HT1080 (cell line): ENCODE measurements around the gene CSF1. TPM values are rescaled to one million over a fixed set of nuclear protein-coding genes. Genes with fewer than 3 reads are reported as not detected.
"Not testable (repeated sequence)": the region's sequence is repeated elsewhere in the genome, so short reads cannot be mapped to it uniquely, and the experiment has no call there.

Source experiments
- DNase-seq: peaks from one replicate; pipeline ENCODE4 v3.0.0-alpha.2; 2015; ENCODE audit warnings: low read depth
- total RNA-seq: library from RNA; depleted of rRNA; stranded (reverse); fragments of >200 nt; shearing (Covaris generic); gene quantifications from 2 replicates; pipeline ENCODE4 v1.2.3, GENCODE V29; 2014

CSF1 gene
- total RNA-seq, 1 experiment from 2014 or later, result 22.0 TPM

DNA sequence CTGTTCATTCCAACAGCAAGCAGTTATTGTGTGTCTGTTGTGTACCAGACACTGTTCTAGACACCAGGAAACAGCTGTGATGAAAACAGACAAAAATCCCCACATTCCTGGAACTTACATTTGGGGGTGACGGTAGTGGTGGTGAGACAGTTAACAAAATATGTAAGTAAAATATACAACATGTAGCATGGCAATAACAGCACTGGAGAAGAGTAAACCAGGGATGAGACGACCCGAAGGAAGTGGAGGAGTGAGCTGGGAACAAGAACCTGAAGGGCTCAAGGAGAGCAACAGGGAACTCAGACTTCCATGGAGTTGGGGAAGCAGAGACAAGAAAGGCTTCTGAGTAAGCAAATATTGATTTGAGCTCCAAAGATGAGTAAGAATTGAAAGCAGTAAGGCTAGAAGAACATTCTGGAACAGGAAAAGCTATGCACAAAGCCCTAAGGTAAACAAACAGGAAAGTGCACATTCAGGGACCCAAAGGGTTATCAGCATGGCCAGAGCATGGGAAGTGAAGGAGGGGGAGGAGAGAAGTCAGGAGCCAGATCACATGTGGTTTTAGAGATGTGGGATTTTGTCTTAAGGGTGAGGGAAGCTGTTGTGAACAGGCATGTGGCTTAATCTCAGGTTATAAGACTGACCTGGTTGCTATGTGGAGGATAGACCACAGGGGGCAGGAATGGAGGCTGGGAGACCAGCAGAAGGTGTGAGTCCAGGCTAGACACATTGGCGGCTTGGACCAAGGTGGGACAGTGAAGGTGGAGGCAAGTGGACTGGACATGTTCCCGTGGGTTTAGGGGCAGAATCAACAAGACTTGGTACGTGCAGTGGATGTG is 7.3 kb downstream of the CSF1 start:
- no peak for DNase-seq

DNA sequence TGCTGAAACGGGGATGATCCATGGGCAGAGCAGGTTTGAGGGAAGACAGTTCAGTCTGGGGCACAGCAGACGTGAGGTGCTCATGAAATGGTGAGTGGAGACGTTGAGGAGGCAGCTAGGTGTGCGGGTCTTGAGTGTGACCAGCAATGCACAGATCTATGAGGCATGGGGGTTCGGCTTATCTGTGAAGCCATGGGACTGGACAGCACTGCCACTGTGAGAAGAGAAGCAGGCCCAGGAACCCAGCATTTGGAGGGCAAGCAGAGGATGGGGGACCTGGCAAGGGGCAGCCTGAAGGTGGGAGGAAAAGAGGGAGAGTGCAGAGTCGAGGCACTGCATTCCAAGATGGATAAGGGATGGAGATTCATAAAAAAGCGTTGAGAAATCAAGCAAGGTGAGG is 8.0 kb downstream of the CSF1 start:
- DNase-seq, result no peak

DNA sequence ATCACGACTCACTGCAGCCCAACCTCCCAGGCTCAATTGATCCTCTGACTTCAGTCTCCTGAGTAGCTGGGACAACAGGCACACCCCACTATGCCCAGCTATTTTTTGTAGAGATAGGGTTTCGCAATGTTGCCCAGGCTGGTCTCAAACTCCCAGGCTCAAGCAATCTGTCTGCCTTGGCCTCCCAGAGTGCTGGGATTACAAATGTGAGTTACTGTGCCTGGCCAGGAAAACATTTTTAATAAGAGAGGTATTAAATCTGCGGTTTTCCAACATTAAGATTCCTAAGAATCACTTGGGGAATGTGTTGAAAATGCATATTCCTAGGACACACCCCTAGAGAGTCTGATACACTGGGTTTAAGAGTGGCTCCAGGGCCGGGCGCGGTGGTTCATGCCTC is 8.7 kb downstream of the CSF1 start:
- DNase-seq, result no peak

DNA sequence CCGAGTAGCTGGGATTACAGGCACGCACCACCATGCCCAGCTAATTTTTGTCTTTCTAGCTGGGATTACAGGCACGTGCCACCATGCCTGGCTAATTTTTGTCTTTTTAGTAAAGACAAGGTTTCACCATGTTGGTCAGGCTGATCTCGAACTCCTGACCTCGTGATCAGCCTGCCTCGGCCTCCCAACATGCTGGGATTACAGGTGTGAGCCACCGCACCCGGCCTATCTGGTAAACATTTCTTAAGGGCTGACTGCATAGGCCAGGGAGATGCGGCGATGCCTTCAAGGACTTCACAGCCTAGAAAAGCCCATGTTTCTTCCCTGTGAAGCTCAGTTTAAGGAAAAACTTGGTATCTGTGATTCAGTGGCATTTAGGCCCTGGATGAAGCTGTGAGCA is 9.7 kb downstream of the CSF1 start:
- not testable (repeated sequence) for DNase-seq

GRCh38 chr1:109922326-109922725 is 11.7 kb downstream of the CSF1 start:
- DNase-seq, result no peak

- DNase-seq, result peak; percentile 51
Measured at GRCh38 chr1:109923131-109923945, 12.7 kb downstream of the CSF1 start.

- DNase-seq, result no peak
Measured at GRCh38 chr1:109923946-109924275, 13.3 kb downstream of the CSF1 start.

GRCh38 chr1:109924316-109924715 is 13.7 kb downstream of the CSF1 start:
- DNase-seq, result no peak

DNA sequence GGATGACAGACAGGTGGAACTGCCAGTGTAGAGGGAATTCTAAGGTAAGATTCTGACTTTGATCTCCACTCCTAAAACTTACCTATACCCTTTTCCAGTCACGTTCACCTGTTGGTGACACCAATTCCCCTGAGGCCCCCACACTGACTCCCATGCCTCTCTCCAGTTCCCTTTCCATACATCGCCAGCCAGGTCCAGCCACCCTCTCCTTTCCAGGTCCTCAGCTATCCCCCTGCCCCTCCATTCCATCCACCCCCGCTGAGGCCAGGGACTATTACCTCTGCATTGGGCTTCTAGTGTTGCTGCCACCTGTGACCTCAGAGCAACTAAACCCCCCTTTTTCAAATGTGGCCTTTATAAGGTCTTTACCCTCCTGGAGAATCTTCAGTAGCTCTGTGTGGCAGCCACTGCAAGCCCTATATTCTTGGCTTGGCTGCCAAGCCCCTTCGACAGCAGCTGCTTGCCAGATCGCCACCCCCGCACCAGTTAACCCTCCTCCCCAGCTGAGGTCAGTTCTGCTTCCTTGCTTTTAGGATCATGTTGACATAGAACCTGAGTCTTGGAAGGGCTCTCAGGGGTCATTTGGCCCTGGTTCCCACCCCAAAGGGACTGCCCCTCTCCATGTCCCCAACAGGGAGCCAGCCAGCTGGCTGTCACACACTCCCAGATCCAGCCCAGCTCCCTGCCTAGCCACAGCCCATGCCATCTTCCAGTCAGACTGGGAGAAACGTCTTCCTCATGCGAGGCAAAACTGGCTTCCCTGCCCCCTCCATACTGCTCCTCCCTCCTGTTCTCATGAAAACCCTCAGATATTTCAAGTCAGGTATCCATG is 14.7 kb downstream of the CSF1 start:
- no peak for DNase-seq

DNA sequence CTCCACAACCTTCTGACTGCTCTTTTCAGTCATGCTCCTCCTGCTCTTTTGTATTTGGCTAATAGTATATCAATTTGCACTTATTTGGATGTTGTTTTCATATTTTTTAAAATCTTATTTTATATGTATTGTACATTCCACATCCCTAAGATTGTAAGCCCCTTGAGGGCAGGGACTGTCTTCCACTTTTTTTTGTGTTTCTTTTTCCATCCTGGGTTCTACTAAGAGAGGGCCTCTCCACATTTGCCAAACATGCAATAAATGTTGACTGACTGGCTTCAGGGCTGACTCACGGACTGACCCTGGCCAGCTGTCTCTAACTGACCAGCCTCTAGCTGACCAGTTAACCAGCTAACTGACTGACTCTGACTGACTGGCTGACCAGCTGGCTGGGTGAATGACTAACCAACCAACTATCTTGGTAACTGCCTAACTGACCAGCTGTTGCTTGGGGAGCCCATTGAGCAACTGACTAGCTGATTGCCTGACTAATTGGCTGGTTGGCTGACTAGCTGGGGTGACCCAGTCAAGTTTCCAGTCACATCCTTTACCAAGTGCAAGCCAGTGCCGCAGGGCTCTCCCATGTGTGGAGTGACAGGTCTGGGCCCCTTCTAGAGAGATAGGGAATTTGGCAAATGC is 16.1 kb downstream of the CSF1 start:
- DNase-seq, result no peak

DNA sequence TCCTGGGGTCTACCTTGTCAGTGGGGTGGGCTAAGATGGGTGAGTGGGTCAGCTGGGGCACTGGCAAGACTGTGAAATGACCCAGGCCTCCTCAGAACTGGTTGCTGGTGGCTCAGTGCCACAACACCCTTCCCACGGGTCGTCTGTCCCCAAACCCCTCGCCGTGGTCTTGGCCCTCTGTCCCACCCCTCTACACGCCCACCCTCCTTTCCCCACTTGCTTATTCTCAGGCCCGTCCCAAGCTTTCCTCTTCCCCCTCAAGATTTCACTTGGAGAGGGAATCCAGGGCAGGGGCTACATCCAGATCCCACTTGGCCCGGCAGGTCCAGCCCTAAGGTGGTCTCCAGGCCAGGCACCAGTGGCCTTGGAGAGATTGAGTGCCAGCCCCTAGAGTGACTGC is 16.7 kb downstream of the CSF1 start:
- DNase-seq, result no peak

- DNase-seq, result no peak
Measured at GRCh38 chr1:109927911-109928321, 17.3 kb downstream of the CSF1 start.

DNA sequence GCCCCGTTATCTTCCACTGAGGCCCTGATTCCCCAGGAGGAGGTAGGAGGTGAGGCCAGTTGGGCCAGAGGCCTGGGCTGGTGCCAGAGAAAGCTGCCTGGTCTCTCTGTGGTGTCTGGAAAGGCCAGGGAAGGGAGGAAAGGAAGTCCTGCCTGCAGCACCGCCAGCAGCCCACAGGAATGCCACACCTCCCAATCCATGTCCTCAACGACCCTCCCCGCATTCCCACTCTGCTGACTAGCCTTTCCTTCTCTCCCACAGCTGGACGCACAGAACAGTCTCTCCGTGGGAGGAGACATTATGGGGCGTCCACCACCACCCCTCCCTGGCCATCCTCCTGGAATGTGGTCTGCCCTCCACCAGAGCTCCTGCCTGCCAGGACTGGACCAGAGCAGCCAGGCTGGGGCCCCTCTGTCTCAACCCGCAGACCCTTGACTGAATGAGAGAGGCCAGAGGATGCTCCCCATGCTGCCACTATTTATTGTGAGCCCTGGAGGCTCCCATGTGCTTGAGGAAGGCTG is 18.0 kb downstream of the CSF1 start:
- DNase-seq, result peak; percentile 63

DNA sequence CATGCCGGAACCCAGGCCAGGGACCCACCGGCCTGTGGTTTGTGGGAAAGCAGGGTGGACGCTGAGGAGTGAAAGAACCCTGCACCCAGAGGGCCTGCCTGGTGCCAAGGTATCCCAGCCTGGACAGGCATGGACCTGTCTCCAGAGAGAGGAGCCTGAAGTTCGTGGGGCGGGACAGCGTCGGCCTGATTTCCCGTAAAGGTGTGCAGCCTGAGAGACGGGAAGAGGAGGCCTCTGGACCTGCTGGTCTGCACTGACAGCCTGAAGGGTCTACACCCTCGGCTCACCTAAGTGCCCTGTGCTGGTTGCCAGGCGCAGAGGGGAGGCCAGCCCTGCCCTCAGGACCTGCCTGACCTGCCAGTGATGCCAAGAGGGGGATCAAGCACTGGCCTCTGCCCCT is 18.5 kb downstream of the CSF1 start:
- DNase-seq, result no peak

DNA sequence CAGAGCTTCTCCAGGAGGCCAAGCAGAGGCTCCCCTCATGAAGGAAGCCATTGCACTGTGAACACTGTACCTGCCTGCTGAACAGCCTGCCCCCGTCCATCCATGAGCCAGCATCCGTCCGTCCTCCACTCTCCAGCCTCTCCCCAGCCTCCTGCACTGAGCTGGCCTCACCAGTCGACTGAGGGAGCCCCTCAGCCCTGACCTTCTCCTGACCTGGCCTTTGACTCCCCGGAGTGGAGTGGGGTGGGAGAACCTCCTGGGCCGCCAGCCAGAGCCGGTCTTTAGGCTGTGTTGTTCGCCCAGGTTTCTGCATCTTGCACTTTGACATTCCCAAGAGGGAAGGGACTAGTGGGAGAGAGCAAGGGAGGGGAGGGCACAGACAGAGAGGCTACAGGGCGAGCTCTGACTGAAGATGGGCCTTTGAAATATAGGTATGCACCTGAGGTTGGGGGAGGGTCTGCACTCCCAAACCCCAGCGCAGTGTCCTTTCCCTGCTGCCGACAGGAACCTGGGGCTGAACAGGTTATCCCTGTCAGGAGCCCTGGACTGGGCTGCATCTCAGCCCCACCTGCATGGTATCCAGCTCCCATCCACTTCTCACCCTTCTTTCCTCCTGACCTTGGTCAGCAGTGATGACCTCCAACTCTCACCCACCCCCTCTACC is 19.1 kb downstream of the CSF1 start:
- no peak for DNase-seq

GRCh38 chr1:109930252-109930993 is 19.8 kb downstream of the CSF1 start:
- no peak for DNase-seq

- DNase-seq, result peak; percentile 33
Measured at GRCh38 chr1:109931189-109931731, 20.6 kb downstream of the CSF1 start.

DNA sequence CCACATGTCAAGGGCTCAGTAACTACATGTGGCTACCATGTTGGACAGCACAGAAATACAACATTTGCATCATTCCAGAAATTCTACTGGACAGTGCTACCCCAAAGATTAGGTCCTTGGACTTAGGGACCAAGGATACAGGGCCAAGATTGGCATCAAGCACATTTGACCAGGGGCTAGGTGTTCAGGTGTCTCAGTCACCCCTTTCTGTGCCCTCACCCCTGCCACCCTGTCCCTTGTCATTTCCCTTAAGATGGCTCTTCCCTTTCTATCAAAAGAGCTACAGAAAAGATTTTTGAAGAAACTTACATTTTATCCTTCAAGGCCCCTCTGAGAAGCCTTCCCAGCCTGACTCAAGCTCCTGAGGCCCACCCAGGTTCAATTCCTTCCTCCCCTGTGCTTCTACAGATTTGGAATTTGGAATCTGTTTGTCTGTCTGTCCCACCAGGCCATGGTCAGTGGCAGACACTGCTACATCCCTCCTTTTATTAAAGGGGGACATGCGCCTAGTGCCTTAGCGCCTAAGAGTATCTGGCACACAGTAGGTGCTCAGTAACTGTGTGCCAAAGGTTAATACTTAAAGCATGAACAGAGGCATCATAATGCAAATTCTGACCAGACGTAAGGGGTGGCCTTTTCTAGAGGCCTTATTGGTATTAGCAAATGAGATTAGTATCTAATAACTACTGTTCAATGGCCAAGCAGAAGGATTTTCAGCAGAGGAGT is 21.4 kb downstream of the CSF1 start:
- DNase-seq, result no peak

DNA sequence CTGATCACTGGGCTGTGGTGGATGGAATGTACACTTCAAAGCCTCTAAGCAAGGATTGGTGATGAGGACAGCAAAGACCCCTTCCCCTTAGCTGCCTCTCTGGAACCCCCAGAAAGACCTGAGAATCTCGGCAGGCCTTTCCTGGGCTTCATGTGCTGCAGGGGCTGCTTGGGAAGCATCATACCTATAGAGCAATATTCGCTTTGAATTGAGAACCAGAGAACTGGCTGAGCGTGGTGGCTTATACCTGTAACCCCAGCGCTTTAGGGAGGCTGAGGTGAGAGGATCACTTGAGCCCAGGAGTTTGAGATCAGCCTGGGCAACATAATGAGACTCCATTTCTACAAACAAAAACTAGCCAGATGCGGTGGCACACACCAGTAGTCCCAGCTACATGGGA is 22.0 kb downstream of the CSF1 start:
- DNase-seq, result no peak
